ENCODE results near the gene IMMP2L. TPM values are rescaled to one million over a fixed set of nuclear protein-coding genes. Genes with fewer than 3 reads are reported as not detected.
"Not testable (repeated sequence)": the region's sequence is repeated elsewhere in the genome, so short reads cannot be mapped to it uniquely, and the experiment has no call there.

The IMMP2L gene
- total and polyA plus RNA-seq, 2 donors (not counting 3 experiments of a cell fraction or from before 2014, with no cell fraction given), result 9.9 to 11.8 TPM

- DNase-seq (ENCODE audit: low read depth, low spot score), result no peak
- no peaks in the 10 kb centered on the region for H3K9me1 ChIP-seq (replicated peaks; ENCODE audit: control insufficient read depth, extremely low read depth, insufficient read depth, low read length)
- no peak overlapping the region for H3K4me2 ChIP-seq (ENCODE audit: insufficient read depth, low read length)
- CTCF ChIA-PET, result interaction anchor here (1.1 kb wide), 1 partner anchor 9 kb away, joined by 3 read pairs; no protein-coding TSS in a partner anchor
- H3K27me3 ChIP-seq (ENCODE audit: control insufficient read depth in 2 of 2, insufficient read depth in 2 of 2, low read length in 2 of 2), result no peaks in the 10 kb centered on the region
- H3K79me2 ChIP-seq (ENCODE audit: control insufficient read depth, insufficient read depth, low read length), result no peaks in the 10 kb centered on the region
- TF ChIP-seq JUN (IDR thresholded peaks at IDR 0.05; ENCODE audit: borderline replicate concordance, insufficient read depth, insufficient read length, low read depth), result no peak
- no peak for TF ChIP-seq EZH2 (IDR thresholded peaks at IDR 0.05; ENCODE audit: borderline replicate concordance, low read depth, low read length, severe bottlenecking)
- TF ChIP-seq POLR2AphosphoS5 (IDR thresholded peaks at IDR 0.05; ENCODE audit: insufficient read depth, low read depth, low read length), result no peak
- no peak for TF ChIP-seq CTCF (IDR thresholded peaks at IDR 0.05; ENCODE audit: extremely low read depth in 1 of 2, insufficient read depth in 1 of 2, low read depth in 1 of 2, low read length in 2 of 2)
- no peak for TF ChIP-seq GATA2 (IDR thresholded peaks at IDR 0.05; ENCODE audit: insufficient read depth, insufficient read length, low read depth, low read length)
- no peak for TF ChIP-seq POLR2A (IDR thresholded peaks at IDR 0.05; ENCODE audit: low read depth, low read length)
- TF ChIP-seq FOS (IDR thresholded peaks at IDR 0.05; ENCODE audit: borderline replicate concordance, insufficient read depth, low read length), result no peak
- no peak for TF ChIP-seq MYC (IDR thresholded peaks at IDR 0.05; ENCODE audit: low read depth, low read length)
- no peak for TF ChIP-seq MAX (IDR thresholded peaks at IDR 0.05; ENCODE audit: insufficient read depth, insufficient read length)
- H4K20me1 ChIP-seq (replicated peaks; ENCODE audit: control insufficient read depth, extremely low read depth, insufficient read depth, low read length), result no peaks in the 10 kb centered on the region
- no peak overlapping the region for H3K27ac ChIP-seq (ENCODE audit: insufficient read depth, low read depth, low read length)
- no peak overlapping the region for H2AFZ ChIP-seq (ENCODE audit: low read depth, low read length)
- H3K4me3 ChIP-seq (replicated peaks in 1 of 3; ENCODE audit: insufficient read depth in 1 of 3, low read depth in 1 of 3, low read length in 3 of 3), result no peak overlapping the region
- no TSS peak for BruUV-seq (replicated peaks)
- intact Hi-C loops (cut with micrococcal nuclease), result no loop called here
- no peaks in the 10 kb centered on the region for H3K36me3 ChIP-seq (ENCODE audit: control insufficient read depth in 2 of 2, extremely low read depth in 1 of 2, insufficient read depth in 2 of 2, low read length in 2 of 2)
- H3K4me1 ChIP-seq (ENCODE audit: control insufficient read depth, extremely low read depth, insufficient read depth, low read length), result peaks cover 4% of the 10 kb centered on the region
- no peaks in the 10 kb centered on the region for H3K9me3 ChIP-seq (replicated peaks; ENCODE audit: control insufficient read depth, insufficient read depth, low read length)
- H3K9ac ChIP-seq (replicated peaks; ENCODE audit: extremely low read depth, insufficient read depth, low read length), result no peak overlapping the region
- POLR2A ChIA-PET, result no interaction called here
- dilution Hi-C loops (cut with MboI; ENCODE audit: extremely low pct_ligation_motif_present, low sequenced_read_pairs), result no loop called here
- no peak for FAIRE-seq
Measured at GRCh38 chr7:111508387-111508786, 53.9 kb downstream of the IMMP2L start.

GRCh38 chr7:111505422-111505821 lies 56.9 kb downstream of the IMMP2L start:
- FAIRE-seq; H2AFZ ChIP-seq (ENCODE audit: low read depth, low read length); DNase-seq (ENCODE audit: low read depth, low spot score); intact Hi-C loops (cut with micrococcal nuclease); H3K9ac ChIP-seq (replicated peaks; ENCODE audit: extremely low read depth, insufficient read depth, low read length); H3K79me2 ChIP-seq (ENCODE audit: control insufficient read depth, insufficient read depth, low read length); H3K4me2 ChIP-seq (ENCODE audit: insufficient read depth, low read length); H3K4me1 ChIP-seq (ENCODE audit: control insufficient read depth, extremely low read depth, insufficient read depth, low read length); BruUV-seq (replicated peaks); H3K27ac ChIP-seq (ENCODE audit: insufficient read depth, low read depth, low read length); CTCF ChIA-PET; POLR2A ChIA-PET; H4K20me1 ChIP-seq (replicated peaks; ENCODE audit: control insufficient read depth, extremely low read depth, insufficient read depth, low read length); dilution Hi-C loops (cut with MboI; ENCODE audit: extremely low pct_ligation_motif_present, low sequenced_read_pairs); H3K9me1 ChIP-seq (replicated peaks; ENCODE audit: control insufficient read depth, extremely low read depth, insufficient read depth, low read length); H3K27me3 ChIP-seq (ENCODE audit: control insufficient read depth in 2 of 2, insufficient read depth in 2 of 2, low read length in 2 of 2); H3K4me3 ChIP-seq (replicated peaks in 1 of 3; ENCODE audit: insufficient read depth in 1 of 3, low read depth in 1 of 3, low read length in 3 of 3); H3K36me3 ChIP-seq (ENCODE audit: control insufficient read depth in 2 of 2, extremely low read depth in 1 of 2, insufficient read depth in 2 of 2, low read length in 2 of 2); H3K9me3 ChIP-seq (replicated peaks; ENCODE audit: control insufficient read depth, insufficient read depth, low read length): not testable (repeated sequence)

- H3K4me3 ChIP-seq (replicated peaks in 1 of 3; ENCODE audit: insufficient read depth in 1 of 3, low read depth in 1 of 3, low read length in 3 of 3); POLR2A ChIA-PET: not testable (repeated sequence)
Measured at GRCh38 chr7:111501799-111502198, 60.5 kb downstream of the IMMP2L start.

More at GRCh38 chr7:111501799-111502198, 60.5 kb downstream of the IMMP2L start:
- dilution Hi-C loops (cut with MboI; ENCODE audit: extremely low pct_ligation_motif_present, low sequenced_read_pairs); H3K4me1 ChIP-seq (ENCODE audit: control insufficient read depth, extremely low read depth, insufficient read depth, low read length); DNase-seq (ENCODE audit: low read depth, low spot score); H3K9me1 ChIP-seq (replicated peaks; ENCODE audit: control insufficient read depth, extremely low read depth, insufficient read depth, low read length); H3K36me3 ChIP-seq (ENCODE audit: control insufficient read depth in 2 of 2, extremely low read depth in 1 of 2, insufficient read depth in 2 of 2, low read length in 2 of 2); H3K27ac ChIP-seq (ENCODE audit: insufficient read depth, low read depth, low read length); H3K4me2 ChIP-seq (ENCODE audit: insufficient read depth, low read length); BruUV-seq (replicated peaks); H3K9me3 ChIP-seq (replicated peaks; ENCODE audit: control insufficient read depth, insufficient read depth, low read length); H3K79me2 ChIP-seq (ENCODE audit: control insufficient read depth, insufficient read depth, low read length); CTCF ChIA-PET; H4K20me1 ChIP-seq (replicated peaks; ENCODE audit: control insufficient read depth, extremely low read depth, insufficient read depth, low read length); FAIRE-seq; H3K27me3 ChIP-seq (ENCODE audit: control insufficient read depth in 2 of 2, insufficient read depth in 2 of 2, low read length in 2 of 2); H3K9ac ChIP-seq (replicated peaks; ENCODE audit: extremely low read depth, insufficient read depth, low read length); H2AFZ ChIP-seq (ENCODE audit: low read depth, low read length); intact Hi-C loops (cut with micrococcal nuclease): not testable (repeated sequence)
